Measurements from ENCODE around the gene EPB41.
A peak's percentile ranks its signal among the peaks of the same experiment; 100 is the strongest.
"Not testable (repeated sequence)": the region's sequence is repeated elsewhere in the genome, so short reads cannot be mapped to it uniquely, and the experiment has no call there.

Gene EPB41

GRCh38 chr1:28983091-28983490 lies 68.7 kb downstream of the EPB41 start:
- no peak for DNase-seq

- DNase-seq, result no peak
Measured at GRCh38 chr1:28983509-28984310, 69.3 kb downstream of the EPB41 start.

GRCh38 chr1:28984311-28984684 lies 69.9 kb downstream of the EPB41 start:
- DNase-seq, result no peak

GRCh38 chr1:28985427-28985826 lies 71.1 kb downstream of the EPB41 start:
- DNase-seq, result no peak

GRCh38 chr1:28986306-28986910 lies 72.0 kb downstream of the EPB41 start:
- no peak for DNase-seq

GRCh38 chr1:29002792-29003191 lies 88.4 kb downstream of the EPB41 start:
- no peak for DNase-seq

GRCh38 chr1:29004288-29004687 lies 89.9 kb downstream of the EPB41 start:
- DNase-seq, result no peak

GRCh38 chr1:29004798-29005197 lies 90.4 kb downstream of the EPB41 start:
- DNase-seq, result no peak

GRCh38 chr1:29011775-29012174 lies 97.4 kb downstream of the EPB41 start:
- DNase-seq, result no peak

- no peak for DNase-seq
Measured at GRCh38 chr1:29017235-29017634, 102.9 kb downstream of the EPB41 start.

- no peak for DNase-seq
Measured at GRCh38 chr1:29017975-29018712, 103.8 kb downstream of the EPB41 start.

- no peak for DNase-seq
Measured at GRCh38 chr1:29022620-29023019, 108.3 kb downstream of the EPB41 start.

GRCh38 chr1:29029667-29030066 lies 115.3 kb downstream of the EPB41 start:
- DNase-seq, result peak; percentile 46

- DNase-seq, result no peak
Measured at GRCh38 chr1:29032841-29033240, 118.5 kb downstream of the EPB41 start.

- DNase-seq, result peak; percentile 41
Measured at GRCh38 chr1:29033829-29034466, 119.6 kb downstream of the EPB41 start.

- no peak for DNase-seq
Measured at GRCh38 chr1:29043274-29043965, 129.1 kb downstream of the EPB41 start.

- no peak for DNase-seq
Measured at GRCh38 chr1:29044010-29044409, 129.6 kb downstream of the EPB41 start.

- DNase-seq, result not testable (repeated sequence)
Measured at GRCh38 chr1:29045663-29046062, 131.3 kb downstream of the EPB41 start.

- DNase-seq, result no peak
Measured at GRCh38 chr1:29047142-29047541, 132.8 kb downstream of the EPB41 start.

- no peak for DNase-seq
Measured at GRCh38 chr1:29050166-29050565, 135.8 kb downstream of the EPB41 start.

- no peak for DNase-seq
Measured at GRCh38 chr1:29052100-29052499, 137.7 kb downstream of the EPB41 start.

- DNase-seq, result no peak
Measured at GRCh38 chr1:29052941-29053340, 138.6 kb downstream of the EPB41 start.

- DNase-seq, result no peak
Measured at GRCh38 chr1:29055160-29055559, 140.8 kb downstream of the EPB41 start.

Data from DMS 273 treated with DMSO at 0.1 percent for 48 hours (cell line).